ENCODE results near the gene IFT88.

The IFT88 gene

DNA sequence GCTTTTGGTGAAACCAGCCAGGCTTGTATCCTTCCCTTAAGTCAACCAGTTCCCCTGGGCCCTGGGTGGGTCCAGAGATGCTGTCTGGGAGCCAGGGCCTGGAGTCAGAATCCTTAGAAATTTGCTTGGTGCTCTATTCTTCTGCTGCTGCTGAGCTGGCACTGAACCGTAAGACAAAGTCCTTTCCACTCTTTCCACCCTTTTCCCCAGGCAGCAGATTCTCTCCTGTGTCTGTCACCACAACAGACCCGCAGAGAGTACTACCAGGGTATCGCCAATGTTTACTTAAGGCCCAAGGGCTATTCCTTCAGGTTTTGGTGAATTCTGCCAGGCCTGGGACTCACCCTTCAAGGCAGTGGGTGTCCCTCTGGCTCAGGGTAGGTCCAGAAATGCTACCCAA is 12.2 kb downstream of the IFT88 start:
- no peak overlapping the region for H3K4me3 Mint-ChIP-seq
- H3K4me1 Mint-ChIP-seq, result peaks cover 0 to 4% of the 10 kb centered on the region in 2 donors
- H3K9me3 Mint-ChIP-seq, result peaks cover 6 to 16% of the 10 kb centered on the region in 2 donors
- no peak for DNase-seq
- peaks cover 47 to 64% of the 10 kb centered on the region in 2 donors for H3K36me3 Mint-ChIP-seq
- no peak overlapping the region for H3K27ac Mint-ChIP-seq
- H3K27me3 Mint-ChIP-seq, result no peaks in the 10 kb centered on the region
- ATAC-seq (replicated peaks), result no peak

DNA sequence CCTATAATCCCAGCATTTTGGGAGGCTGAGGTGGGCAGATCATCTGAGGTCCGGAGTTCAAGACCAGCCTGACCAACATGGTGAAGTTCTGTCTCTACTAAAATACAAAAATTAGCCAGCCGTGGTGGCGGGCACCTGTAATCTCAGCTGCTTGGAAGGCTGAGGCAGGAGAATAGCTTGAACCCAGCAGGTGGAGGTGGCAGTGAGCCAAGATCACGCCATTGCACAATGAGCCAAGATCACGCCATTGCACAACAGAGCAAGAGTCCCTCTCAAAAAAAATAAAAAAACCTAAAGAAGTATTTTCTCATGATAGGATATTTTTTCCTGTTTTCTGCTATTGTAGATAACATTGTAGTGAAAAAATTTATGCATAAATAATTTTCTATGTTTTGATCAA is 13.3 kb downstream of the IFT88 start:
- DNase-seq, result no peak
- peaks cover 51 to 67% of the 10 kb centered on the region in 2 donors for H3K36me3 Mint-ChIP-seq
- H3K4me3 Mint-ChIP-seq, result no peak overlapping the region
- peaks cover 10 to 18% of the 10 kb centered on the region in 2 donors for H3K9me3 Mint-ChIP-seq
- peaks cover 0 to 4% of the 10 kb centered on the region in 2 donors for H3K4me1 Mint-ChIP-seq
- ATAC-seq (replicated peaks), result no peak
- H3K27me3 Mint-ChIP-seq, result no peaks in the 10 kb centered on the region
- no peak overlapping the region for H3K27ac Mint-ChIP-seq

DNA sequence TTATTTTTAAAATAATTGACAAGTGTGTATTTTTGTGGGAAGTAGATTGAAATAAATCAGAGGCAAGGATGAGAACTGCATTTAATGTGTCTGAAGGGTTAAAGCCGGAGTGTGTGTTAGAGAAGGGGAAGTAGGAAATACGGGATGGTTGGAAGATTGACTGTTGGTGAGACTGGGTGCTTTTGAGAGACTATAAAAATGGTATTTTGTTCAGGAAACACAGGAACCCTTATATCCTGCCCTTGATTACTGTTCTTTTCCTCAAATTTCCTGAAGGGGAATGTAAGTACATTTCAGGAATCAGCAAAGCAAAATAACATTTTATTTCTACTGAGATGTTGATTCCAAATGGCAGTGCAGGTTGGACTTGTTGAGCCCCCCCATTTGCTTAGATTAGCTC is 15.1 kb downstream of the IFT88 start:
- Mint-ChIP-seq H3K9me3 (peaks cover 4 to 11% of the 10 kb centered on the region in 2 donors), H3K27ac (no peak overlapping the region), H3K4me3 (no peak overlapping the region), H3K27me3 (no peaks in the 10 kb centered on the region), H3K4me1 (peaks cover 0 to 1% of the 10 kb centered on the region in 2 donors), H3K36me3 (peaks cover 37 to 54% of the 10 kb centered on the region in 2 donors)
- ATAC-seq (replicated peaks), result no peak
- DNase-seq, result no peak

DNA sequence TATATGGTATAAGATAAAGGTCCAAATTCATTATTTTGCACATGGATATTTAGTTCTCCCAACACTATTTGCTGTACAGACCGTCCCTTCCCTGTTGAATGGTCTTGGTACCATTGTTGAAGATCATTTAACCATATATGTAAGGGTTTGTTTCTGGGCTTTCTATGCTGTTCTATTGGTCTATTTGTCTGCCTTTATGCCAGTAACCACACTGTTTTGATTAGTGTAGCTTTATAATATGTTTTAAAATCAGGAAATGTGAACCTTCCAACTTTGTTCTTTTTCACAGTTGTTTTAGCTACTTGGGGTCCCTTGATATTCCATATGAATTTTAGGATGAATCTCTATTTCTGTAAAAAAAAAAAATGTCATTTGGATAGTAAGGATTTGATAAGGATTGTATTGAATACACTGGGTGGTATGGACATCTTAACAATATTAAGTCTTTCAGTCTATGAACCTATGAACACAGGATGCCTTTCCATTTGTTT is 16.9 kb downstream of the IFT88 start:
- ATAC-seq (replicated peaks), result no peak
- no peak overlapping the region for H3K4me3 Mint-ChIP-seq
- H3K27me3 Mint-ChIP-seq, result no peaks in the 10 kb centered on the region
- no peak for DNase-seq
- peaks cover 4 to 5% of the 10 kb centered on the region in 2 donors for H3K9me3 Mint-ChIP-seq
- H3K4me1 Mint-ChIP-seq, result peaks cover 0 to 1% of the 10 kb centered on the region in 2 donors
- H3K27ac Mint-ChIP-seq, result no peak overlapping the region
- H3K36me3 Mint-ChIP-seq, result peaks cover 29 to 40% of the 10 kb centered on the region in 2 donors

DNA sequence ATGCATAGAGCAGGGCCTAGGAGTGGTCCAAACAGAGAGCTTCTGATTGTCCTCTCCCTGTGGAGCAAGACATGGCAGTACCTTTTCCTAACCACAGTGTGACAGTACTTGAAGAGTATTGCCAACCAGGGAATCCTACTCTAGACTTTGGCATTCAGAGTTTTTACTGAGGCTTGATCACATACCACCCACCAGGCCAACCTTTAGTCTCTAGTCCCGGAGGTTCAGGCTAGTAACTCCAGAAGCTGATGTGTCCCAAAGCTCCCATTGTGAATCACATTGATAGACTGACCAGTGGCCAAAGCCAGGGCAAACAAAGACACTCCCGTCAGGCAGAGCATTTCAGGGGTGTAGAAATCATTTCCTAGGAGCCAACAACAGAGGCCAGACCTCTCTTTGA is 18.4 kb downstream of the IFT88 start:
- Mint-ChIP-seq H3K4me3 (no peak overlapping the region), H3K27ac (no peak overlapping the region), H3K36me3 (peaks cover 21 to 32% of the 10 kb centered on the region in 2 donors), H3K4me1 (peaks cover 0 to 1% of the 10 kb centered on the region in 2 donors), H3K27me3 (no peaks in the 10 kb centered on the region), H3K9me3 (peaks cover 4 to 5% of the 10 kb centered on the region in 2 donors)
- DNase-seq, result no peak
- no peak for ATAC-seq (replicated peaks)

DNA sequence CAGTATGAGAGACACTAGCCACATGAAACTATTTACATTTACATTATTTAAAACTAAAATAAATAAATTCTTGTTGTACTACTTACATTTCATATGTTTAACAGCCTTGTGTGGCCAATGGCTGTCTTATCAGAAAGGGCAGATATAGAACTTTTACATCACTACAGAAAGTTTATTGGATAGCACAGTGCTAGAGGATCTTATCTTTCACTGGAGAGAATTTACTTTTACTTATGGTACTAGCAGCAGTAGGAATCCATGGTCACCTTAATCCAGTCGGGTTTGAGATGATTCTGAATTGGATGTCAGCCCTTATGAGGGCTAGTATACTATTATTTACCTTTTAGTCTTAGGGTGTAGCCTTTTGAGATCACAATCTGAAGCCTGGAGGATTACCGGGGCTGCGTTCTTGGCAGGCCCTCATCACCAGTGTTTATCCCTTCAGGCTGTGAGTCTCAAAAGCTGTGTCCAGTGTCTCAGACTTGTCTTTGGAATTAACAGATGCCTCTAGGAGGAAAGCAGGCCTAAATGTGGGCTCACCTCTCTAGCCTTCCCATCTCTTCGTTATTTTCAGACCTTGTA is 21.7 kb downstream of the IFT88 start:
- H3K36me3 Mint-ChIP-seq, result peaks cover 15 to 19% of the 10 kb centered on the region in 2 donors
- H3K27me3 Mint-ChIP-seq, result no peaks in the 10 kb centered on the region
- no peaks in the 10 kb centered on the region for H3K4me1 Mint-ChIP-seq
- H3K9me3 Mint-ChIP-seq, result peaks cover 4 to 5% of the 10 kb centered on the region in 2 donors
- H3K27ac Mint-ChIP-seq, result no peak overlapping the region
- ATAC-seq (replicated peaks), result no peak
- H3K4me3 Mint-ChIP-seq, result no peak overlapping the region
- no peak for DNase-seq

DNA sequence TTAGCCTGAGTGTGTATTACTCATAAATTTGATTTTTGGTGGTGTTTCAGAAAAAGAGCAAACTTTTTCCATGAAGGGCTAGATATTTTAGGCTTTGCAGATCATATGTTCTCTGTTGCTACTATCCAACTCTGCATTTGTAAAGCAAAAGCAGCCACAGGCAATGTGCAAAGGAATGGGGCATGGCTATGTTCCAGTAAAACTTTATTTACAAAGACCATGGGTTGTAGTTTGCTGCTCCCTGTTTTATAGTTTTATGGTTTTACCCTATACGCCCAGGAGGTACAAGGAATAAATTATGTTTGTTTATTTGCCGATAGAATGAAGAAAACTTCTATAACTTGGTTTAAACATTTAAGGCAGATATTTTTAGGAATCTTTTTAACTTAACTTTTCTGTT is 23.6 kb downstream of the IFT88 start:
- Mint-ChIP-seq H3K9me3 (no peaks in the 10 kb centered on the region), H3K4me3 (no peak overlapping the region), H3K27me3 (no peaks in the 10 kb centered on the region), H3K27ac (no peak overlapping the region), H3K36me3 (peaks cover 4 to 8% of the 10 kb centered on the region in 2 donors), H3K4me1 (no peaks in the 10 kb centered on the region)
- ATAC-seq (replicated peaks) (no peak), DNase-seq (no peak)

DNA sequence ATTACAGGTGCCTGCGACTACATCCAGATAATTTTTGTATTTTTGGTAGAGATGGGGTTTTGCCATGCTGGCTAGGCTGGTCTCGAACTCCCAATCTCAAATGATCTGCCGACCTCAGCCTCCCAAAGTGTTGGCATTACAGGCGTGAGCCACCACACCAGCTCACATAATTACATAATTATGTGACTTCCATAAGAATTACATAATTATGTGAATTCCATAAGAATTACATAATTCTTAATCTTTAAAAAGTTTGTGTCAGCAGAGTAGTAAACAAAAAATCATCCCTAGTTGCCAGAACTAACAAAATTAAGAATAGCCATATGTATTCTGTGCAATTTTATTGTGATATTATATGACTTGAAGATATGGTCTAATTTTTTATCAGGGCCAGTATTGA is 25.6 kb downstream of the IFT88 start:
- Mint-ChIP-seq H3K36me3 (peaks cover 6 to 11% of the 10 kb centered on the region in 2 donors), H3K4me3 (no peak overlapping the region), H3K4me1 (no peaks in the 10 kb centered on the region), H3K27ac (no peak overlapping the region), H3K27me3 (no peaks in the 10 kb centered on the region), H3K9me3 (no peaks in the 10 kb centered on the region)
- DNase-seq (no peak), ATAC-seq (replicated peaks) (no peak)

DNA sequence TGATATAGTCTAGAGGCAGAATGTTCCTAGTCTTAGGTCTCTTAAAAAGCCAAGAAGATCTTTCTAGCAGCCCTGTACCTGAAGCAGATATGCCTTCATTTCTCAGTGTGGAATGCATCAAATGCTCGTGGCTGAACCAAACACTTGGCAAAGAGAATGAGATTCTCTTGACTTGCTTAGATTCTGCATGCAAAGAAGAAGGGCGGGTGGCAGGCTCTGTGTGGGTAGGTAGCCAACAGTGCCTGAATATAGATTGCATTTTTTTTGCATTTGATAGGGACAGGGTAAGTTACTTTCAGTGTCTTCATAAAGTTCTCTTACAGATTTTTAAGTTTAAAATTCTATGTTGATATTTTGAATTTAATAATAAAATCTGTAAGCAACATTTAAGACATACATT is 27.3 kb downstream of the IFT88 start:
- H3K36me3 Mint-ChIP-seq, result peaks cover 6 to 9% of the 10 kb centered on the region in 2 donors
- H3K27me3 Mint-ChIP-seq, result no peaks in the 10 kb centered on the region
- DNase-seq (no peak), ATAC-seq (replicated peaks) (no peak)
- H3K27ac Mint-ChIP-seq, result no peak overlapping the region
- H3K9me3 Mint-ChIP-seq, result no peaks in the 10 kb centered on the region
- H3K4me3 Mint-ChIP-seq, result no peak overlapping the region
- H3K4me1 Mint-ChIP-seq, result no peaks in the 10 kb centered on the region

DNA sequence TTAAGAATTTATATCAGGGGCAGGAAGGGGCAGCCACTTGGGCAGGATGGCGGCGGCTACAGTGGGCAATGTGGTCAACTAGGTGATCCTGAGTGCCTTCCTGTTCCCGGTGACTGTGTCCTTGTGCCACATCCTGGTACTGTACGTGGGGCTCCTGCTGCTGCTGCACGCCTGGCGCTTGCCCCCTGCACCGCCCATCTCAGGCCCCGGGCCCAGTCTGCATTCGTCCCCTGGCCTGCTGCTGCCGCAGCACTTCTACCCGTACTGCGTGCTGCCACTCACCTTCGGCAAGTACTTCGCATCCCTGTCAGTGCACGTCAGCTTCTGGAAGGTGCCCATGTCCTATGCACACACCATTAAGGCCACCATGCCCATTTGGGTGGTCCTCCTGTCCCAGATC is 40.1 kb downstream of the IFT88 start:
- ATAC-seq (replicated peaks) (no peak), DNase-seq (no peak)
- Mint-ChIP-seq H3K9me3 (no peaks in the 10 kb centered on the region), H3K27ac (no peak overlapping the region), H3K36me3 (peaks cover 18 to 35% of the 10 kb centered on the region in 2 donors), H3K27me3 (no peaks in the 10 kb centered on the region), H3K4me1 (peaks cover 0 to 3% of the 10 kb centered on the region in 2 donors), H3K4me3 (no peak overlapping the region)

DNA sequence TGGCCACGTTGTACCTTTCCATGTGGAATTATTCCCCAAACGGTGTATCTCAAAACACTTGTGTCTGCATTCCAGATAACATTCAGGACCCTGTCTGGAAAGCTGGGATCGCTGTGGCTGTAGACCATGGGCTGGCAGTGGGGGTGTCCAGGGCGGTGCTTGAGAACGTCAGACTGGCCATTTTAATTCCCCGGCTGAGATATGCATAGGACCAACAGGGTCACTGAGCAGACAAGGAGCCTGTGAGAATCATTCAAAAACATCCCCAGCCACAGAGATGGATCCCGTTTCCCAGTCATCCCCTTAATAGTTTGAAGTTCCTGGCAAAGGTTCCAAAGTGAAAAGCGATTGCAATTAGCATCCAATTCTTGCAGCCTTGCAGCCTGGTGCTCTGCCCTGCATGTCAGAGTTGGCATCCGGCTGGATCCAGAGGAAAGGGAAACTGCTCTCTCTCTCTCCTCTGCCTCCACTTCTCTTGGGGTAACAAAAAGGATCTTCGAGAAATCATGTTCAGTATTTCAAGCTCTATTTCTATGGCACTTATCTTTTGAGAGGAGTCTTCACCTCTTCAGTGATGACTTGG is 41.6 kb downstream of the IFT88 start:
- Mint-ChIP-seq H3K4me1 (peaks cover 0 to 3% of the 10 kb centered on the region in 2 donors), H3K4me3 (no peak overlapping the region), H3K27ac (no peak overlapping the region), H3K27me3 (no peaks in the 10 kb centered on the region), H3K9me3 (no peaks in the 10 kb centered on the region), H3K36me3 (peaks cover 18 to 35% of the 10 kb centered on the region in 2 donors)
- ATAC-seq (replicated peaks) (no peak), DNase-seq (no peak)

DNA sequence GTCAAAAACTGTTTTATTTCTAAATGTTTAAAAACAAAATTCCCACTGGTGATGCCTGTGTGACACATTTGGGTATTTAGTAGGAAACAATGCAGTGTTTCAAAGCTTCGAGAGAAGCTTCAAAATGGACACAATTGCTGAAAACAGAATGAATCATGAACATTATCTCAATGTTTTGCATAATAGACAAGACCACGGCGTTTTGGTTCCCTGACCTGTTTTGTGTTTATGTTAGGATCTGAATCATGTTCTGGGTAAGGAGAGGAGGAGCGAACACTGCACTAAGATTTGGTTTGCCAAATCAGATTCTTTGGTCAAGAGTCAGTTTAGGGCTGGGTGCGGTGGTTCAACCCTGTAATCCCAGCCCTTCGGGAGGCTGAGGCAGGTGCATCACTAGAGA is 42.2 kb downstream of the IFT88 start:
- no peak overlapping the region for H3K4me3 Mint-ChIP-seq
- DNase-seq, result no peak

DNA sequence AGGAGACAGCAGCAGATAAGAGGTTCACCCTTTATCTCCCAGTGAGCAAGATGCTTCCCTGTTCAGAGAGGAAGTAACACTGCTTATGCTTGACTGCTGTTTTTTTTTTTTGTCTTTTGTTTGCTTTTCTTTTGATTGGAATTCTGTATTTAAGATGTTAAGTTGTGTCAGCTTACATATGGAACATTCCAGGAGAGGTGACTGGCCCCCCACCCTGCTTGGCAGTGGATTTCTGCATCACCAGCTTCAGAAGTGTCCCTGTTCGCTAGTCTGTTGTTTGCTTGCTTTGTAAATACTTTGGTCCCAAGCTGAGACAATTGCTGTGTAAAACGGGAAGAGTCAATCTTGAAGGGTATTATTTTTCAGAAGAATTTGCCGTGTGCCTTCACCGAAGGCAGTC is 43.0 kb downstream of the IFT88 start:
- Mint-ChIP-seq H3K27ac (no peak overlapping the region), H3K36me3 (peaks cover 18 to 35% of the 10 kb centered on the region in 2 donors), H3K4me3 (no peak overlapping the region), H3K9me3 (no peaks in the 10 kb centered on the region), H3K27me3 (no peaks in the 10 kb centered on the region), H3K4me1 (peaks cover 0 to 3% of the 10 kb centered on the region in 2 donors)
- ATAC-seq (replicated peaks) (no peak), DNase-seq (no peak)

More for the DNA sequence above, 42.2 kb downstream of the IFT88 start:
- Mint-ChIP-seq H3K27me3 (no peaks in the 10 kb centered on the region), H3K4me1 (peaks cover 0 to 3% of the 10 kb centered on the region in 2 donors), H3K36me3 (peaks cover 18 to 35% of the 10 kb centered on the region in 2 donors), H3K27ac (no peak overlapping the region), H3K9me3 (no peaks in the 10 kb centered on the region)
- ATAC-seq (replicated peaks), result no peak

DNA sequence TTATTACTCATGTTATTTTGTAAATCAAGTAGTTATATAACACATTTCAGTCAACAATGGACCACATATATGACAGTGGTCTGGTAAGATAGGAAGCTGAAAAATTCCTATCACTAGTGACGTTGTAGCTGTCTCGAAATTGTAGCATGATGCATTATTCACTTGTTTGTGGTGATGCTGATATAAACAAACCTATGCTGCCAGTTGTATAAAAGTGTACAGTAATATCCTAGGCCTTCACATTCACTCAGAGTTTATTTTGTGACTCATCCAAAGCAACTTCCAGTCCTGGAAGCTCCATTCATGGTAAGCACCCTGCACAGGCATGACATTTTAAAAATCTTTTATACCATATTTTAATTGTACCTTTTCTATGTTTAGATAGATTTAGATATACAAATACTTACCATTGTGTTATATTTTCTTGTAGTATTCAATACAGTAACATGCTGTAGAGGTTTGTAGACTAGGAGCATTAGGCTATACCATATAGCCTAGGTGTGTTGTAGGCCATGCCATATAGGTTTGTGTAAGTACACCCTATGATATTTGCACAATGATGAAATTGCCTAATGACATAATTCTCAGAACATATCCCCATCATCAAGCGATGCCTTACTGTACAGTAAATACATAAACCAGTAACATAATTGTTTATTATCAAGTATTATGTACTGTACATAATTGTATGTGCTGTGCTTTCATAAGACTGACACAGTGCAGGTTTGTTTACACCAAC is 49.3 kb downstream of the IFT88 start:
- Mint-ChIP-seq H3K27me3 (no peaks in the 10 kb centered on the region), H3K4me3 (no peak overlapping the region), H3K27ac (no peak overlapping the region), H3K9me3 (no peaks in the 10 kb centered on the region), H3K36me3 (peaks cover 0 to 9% of the 10 kb centered on the region in 2 donors), H3K4me1 (no peaks in the 10 kb centered on the region)
- ATAC-seq (replicated peaks), result no peak
- DNase-seq, result no peak

DNA sequence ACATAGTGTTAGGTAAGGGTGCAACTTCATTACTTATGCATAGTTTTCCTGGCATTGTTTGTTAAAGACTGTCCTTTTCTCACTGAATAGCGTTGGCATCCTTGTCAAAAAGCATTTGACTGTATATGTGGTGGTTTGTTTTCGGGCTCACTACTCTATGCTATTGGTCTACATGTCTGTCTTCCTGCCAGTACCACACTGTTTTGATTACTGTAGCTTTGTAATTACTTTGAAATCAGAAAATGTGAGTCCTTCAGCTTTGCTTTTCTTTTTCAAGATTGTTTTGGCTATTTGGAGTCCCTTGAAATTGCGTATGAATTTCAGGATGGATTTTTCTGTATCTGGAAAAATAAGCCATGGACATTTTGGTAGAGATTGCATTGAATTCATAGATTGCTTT is 56.0 kb downstream of the IFT88 start:
- H3K36me3 Mint-ChIP-seq, result peaks cover 28 to 35% of the 10 kb centered on the region in 2 donors
- H3K9me3 Mint-ChIP-seq, result peaks cover 0 to 5% of the 10 kb centered on the region in 2 donors
- no peak overlapping the region for H3K27ac Mint-ChIP-seq
- H3K27me3 Mint-ChIP-seq, result no peaks in the 10 kb centered on the region
- no peaks in the 10 kb centered on the region for H3K4me1 Mint-ChIP-seq
- ATAC-seq (replicated peaks) (no peak), DNase-seq (no peak)
- no peak overlapping the region for H3K4me3 Mint-ChIP-seq

Data from stimulated activated naive B cell treated with anti-CD40 and anti-IgM and Interleukin-4, amounts not matched to agents 10 μg/mL and 1 μg/mL and 100 μg/mL, for 72 hours (primary cell).